Parathyroid adenoma (tissue), 2 donors: ENCODE measurements around the gene RAB33A.

ENCODE experiments used
- H2AFZ ChIP-seq: fragments of 300-600 bp; sonication (generic); one replicate; pipeline ENCODE4 v1.7.0; 2017; ENCODE audit warnings: antibody characterized with exemption, mild to moderate bottlenecking
- H3K27ac ChIP-seq: fragments of 300-600 bp; sonication (generic); one replicate; pipeline ENCODE4 v1.7.0; 2017
- H3K27me3 ChIP-seq: fragments of 300-600 bp; sonication (generic); one replicate; pipeline ENCODE4 v1.7.0; 2017; ENCODE audit warnings: low read length; ENCODE audit not compliant: control insufficient read depth, insufficient read depth
- H3K36me3 ChIP-seq: fragments of 300-600 bp; sonication (generic); one replicate; pipeline ENCODE4 v1.7.0; 2017; ENCODE audit warnings: low read length; ENCODE audit not compliant: control insufficient read depth, insufficient read depth
- H3K4me1 ChIP-seq: fragments of 300-600 bp; sonication (generic); one replicate; pipeline ENCODE4 v1.7.0; 2017; ENCODE audit warnings: control low read depth
- H3K4me2 ChIP-seq: fragments of 300-600 bp; sonication (generic); one replicate; pipeline ENCODE4 v1.7.0; 2017; ENCODE audit warnings: low read length
- H3K4me3 ChIP-seq: fragments of 300-600 bp; sonication (generic); one replicate; pipeline ENCODE4 v1.7.0; 2017; ENCODE audit warnings: low read depth, low read length
- H3K79me2 ChIP-seq: fragments of 300-600 bp; sonication (generic); one replicate; pipeline ENCODE4 v1.7.0; 2017; ENCODE audit warnings: control low read depth
- H3K9ac ChIP-seq: fragments of 300-600 bp; sonication (generic); one replicate; pipeline ENCODE4 v1.7.0; 2017; ENCODE audit warnings: mild to moderate bottlenecking
- H3K9me3 ChIP-seq: fragments of 300-600 bp; sonication (generic); one replicate; pipeline ENCODE4 v1.7.0; 2017; ENCODE audit warnings: low read length; ENCODE audit not compliant: control insufficient read depth
- TF ChIP-seq, protein P1 (sequence below): fragments of 300-600 bp; sonication (generic); IDR thresholded peaks from one replicate; pipeline ENCODE4 v1.7.0; 2017; ENCODE audit warnings: antibody characterized with exemption, mild to moderate bottlenecking
- donor health status: primary hyperparathyroidism.

RAB33A gene

DNA sequence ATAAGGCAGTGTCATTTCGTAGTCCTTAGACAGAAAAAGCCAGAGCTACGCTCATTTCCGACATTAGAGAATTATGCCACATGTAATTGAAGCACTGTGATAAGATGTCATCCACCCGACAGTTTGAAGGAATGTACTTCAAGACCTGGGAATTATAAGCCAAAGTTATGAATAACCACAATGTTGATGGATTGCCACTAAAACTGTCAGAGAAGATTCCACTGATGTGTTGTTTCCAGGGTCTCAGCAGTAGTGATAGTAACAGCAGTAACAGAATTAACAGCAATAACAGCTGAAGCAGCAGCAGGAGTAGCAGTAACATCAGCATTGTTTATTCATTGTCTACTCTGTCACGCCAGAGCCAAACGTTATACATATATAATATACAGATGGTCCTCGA is 24.7 kb downstream of the RAB33A start:
- Histone ChIP-seq H3K79me2 (no peaks in the 10 kb centered on the region), H3K4me2 (no peak overlapping the region), H3K9ac (no peak overlapping the region), H3K36me3 (no peaks in the 10 kb centered on the region), H3K9me3 (no peaks in the 10 kb centered on the region), H3K4me1 (no peaks in the 10 kb centered on the region), H3K4me3 (no peak overlapping the region), H3K27ac (no peak overlapping the region), H3K27me3 (no peaks in the 10 kb centered on the region), H2AFZ (no peak overlapping the region)
- TF ChIP-seq, protein P1, sequence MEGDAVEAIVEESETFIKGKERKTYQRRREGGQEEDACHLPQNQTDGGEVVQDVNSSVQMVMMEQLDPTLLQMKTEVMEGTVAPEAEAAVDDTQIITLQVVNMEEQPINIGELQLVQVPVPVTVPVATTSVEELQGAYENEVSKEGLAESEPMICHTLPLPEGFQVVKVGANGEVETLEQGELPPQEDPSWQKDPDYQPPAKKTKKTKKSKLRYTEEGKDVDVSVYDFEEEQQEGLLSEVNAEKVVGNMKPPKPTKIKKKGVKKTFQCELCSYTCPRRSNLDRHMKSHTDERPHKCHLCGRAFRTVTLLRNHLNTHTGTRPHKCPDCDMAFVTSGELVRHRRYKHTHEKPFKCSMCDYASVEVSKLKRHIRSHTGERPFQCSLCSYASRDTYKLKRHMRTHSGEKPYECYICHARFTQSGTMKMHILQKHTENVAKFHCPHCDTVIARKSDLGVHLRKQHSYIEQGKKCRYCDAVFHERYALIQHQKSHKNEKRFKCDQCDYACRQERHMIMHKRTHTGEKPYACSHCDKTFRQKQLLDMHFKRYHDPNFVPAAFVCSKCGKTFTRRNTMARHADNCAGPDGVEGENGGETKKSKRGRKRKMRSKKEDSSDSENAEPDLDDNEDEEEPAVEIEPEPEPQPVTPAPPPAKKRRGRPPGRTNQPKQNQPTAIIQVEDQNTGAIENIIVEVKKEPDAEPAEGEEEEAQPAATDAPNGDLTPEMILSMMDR = no peak

DNA sequence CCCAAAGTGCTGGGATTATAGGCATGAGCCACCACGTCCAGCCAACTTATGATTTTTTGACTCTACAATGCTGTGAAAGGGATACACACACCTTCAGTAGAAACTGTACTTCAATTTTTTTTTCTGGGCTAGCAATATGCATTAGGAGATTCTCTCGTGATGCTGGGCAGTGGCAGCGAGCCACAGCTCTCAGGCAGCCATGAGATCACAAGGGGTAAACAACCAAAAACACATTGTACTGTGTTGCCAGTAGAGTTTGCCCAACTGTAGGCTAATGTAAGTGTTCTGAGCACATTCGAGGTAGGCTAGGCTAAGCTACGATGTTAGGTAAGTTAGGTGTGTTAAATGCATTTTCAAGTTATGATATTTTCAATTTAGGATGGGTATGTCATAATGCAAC is 25.7 kb downstream of the RAB33A start:
- H3K27me3 ChIP-seq = no peaks in the 10 kb centered on the region
- TF ChIP-seq, protein P1 = no peak
- no peaks in the 10 kb centered on the region for H3K9me3 ChIP-seq
- no peak overlapping the region for H3K4me3 ChIP-seq
- H3K4me1 ChIP-seq = no peaks in the 10 kb centered on the region
- no peak overlapping the region for H2AFZ ChIP-seq
- H3K4me2 ChIP-seq = no peak overlapping the region
- H3K36me3 ChIP-seq = no peaks in the 10 kb centered on the region
- no peak overlapping the region for H3K27ac ChIP-seq
- no peak overlapping the region for H3K9ac ChIP-seq
- no peaks in the 10 kb centered on the region for H3K79me2 ChIP-seq

DNA sequence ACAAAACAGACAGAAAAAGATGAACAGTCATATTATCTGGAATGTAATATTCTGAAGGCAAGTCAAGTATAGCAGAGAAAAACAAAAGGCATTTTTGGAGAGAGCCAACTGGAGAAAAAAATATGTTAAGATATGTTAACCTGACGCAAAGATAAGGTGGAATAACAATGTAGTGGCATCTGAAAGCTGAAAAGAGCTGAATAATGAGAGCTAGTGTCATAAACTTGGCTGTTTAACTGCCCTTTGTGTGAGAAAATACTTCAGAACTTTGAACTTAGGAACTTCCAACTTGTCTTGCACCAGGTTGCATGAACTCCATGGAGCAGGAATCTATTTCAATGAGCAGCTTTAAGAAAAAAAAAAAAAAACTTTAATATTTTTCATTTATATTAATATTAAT is 32.9 kb downstream of the RAB33A start:
- no peaks in the 10 kb centered on the region for H3K27me3 ChIP-seq
- no peak overlapping the region for H2AFZ ChIP-seq
- TF ChIP-seq, protein P1 = no peak
- no peaks in the 10 kb centered on the region for H3K4me1 ChIP-seq
- no peaks in the 10 kb centered on the region for H3K36me3 ChIP-seq
- H3K9ac ChIP-seq = no peak overlapping the region
- H3K4me2 ChIP-seq = no peak overlapping the region
- no peaks in the 10 kb centered on the region for H3K9me3 ChIP-seq
- H3K4me3 ChIP-seq = no peak overlapping the region
- H3K79me2 ChIP-seq = no peaks in the 10 kb centered on the region
- no peak overlapping the region for H3K27ac ChIP-seq

DNA sequence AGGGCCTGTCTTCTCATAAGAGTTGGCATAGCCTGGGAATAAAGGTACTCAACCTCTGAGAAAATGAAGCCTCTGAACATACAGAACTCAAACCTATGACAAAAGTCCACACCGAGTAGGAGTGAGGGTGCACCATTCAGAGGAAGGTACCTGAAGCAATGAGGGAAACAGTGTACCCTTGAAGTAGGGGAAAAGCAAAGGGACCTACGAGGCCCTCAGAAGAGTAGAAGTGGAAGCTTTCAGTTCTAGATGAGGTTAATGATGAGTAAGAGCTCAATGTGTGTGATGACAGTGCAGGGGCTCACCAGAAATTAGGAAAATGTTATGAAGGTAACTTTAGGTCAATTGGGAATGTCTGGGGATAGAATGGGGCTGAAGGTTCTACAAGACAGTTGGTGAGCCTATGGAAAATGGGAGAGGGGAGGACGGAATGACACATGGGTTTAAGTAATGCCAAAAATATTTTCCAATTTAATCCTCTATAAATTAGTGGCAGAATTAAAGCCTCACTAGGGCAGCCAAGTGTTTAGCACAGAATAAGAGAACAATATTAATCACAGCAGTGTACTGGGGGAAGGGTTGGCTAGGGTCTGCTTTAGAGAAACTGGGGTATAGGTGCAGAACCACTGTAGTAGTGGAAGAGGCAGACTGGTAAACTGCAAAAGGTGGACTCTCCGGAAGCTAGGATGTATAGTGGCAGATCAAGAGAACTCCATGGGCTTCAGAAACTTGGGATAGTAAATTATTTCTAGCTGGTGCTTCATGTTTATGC is 39.8 kb downstream of the RAB33A start:
- H3K4me1 ChIP-seq = no peaks in the 10 kb centered on the region
- H3K79me2 ChIP-seq = no peaks in the 10 kb centered on the region
- no peak overlapping the region for H2AFZ ChIP-seq
- H3K9me3 ChIP-seq = no peaks in the 10 kb centered on the region
- H3K4me2 ChIP-seq = no peak overlapping the region
- no peaks in the 10 kb centered on the region for H3K36me3 ChIP-seq
- H3K9ac ChIP-seq = no peak overlapping the region
- TF ChIP-seq, protein P1 = no peak
- no peak overlapping the region for H3K4me3 ChIP-seq
- H3K27ac ChIP-seq = no peak overlapping the region
- H3K27me3 ChIP-seq = no peaks in the 10 kb centered on the region

DNA sequence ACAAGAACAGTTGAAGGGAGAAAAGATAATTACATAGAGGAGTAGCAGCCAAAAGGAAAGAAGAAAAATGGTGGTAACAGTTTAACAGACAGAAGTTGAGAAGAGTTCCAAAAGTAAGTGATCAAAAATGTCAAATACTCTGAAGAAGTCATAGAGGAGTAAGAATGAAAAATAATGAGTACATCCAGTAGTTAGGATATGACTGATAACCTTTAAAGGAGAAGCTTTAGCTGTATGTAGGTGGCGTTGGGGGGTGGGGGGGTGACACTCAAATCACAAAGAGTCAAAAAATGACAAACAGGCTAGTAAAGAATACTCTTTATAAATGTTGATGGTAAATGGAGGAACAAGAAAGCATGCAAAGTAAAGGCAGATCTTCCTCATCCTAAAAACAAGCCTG is 40.6 kb downstream of the RAB33A start:
- TF ChIP-seq, protein P1 = no peak
- Histone ChIP-seq H2AFZ (no peak overlapping the region), H3K27ac (no peak overlapping the region), H3K36me3 (no peaks in the 10 kb centered on the region), H3K4me3 (no peak overlapping the region), H3K27me3 (no peaks in the 10 kb centered on the region), H3K9ac (no peak overlapping the region), H3K79me2 (no peaks in the 10 kb centered on the region), H3K9me3 (no peaks in the 10 kb centered on the region), H3K4me1 (no peaks in the 10 kb centered on the region), H3K4me2 (no peak overlapping the region)
